ENCODE data around the gene PNKP.

Gene PNKP

DNA sequence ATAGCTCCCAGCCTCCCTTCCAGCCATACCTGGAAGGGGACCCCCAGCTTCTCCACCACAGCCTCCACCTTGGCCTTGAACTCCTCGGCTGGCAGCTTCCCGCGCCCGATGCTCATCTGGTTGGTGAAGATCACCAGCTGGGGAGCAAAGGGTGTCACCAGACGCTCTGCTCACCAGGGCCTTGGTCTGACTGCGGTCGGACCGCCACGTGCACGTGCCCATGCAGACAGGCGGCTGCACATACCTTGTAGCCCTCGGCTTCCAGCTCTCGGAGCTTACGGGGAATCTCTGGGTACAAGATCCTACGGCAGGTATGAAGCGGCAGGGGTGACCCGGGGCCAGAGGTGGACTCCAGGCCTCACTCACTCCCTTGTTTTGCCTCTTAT, 3.4 kb downstream of the PNKP start:
- Histone ChIP-seq H3K36me3 (replicated peaks in 1 of 2; ENCODE audit: control insufficient read depth in 2 of 2, insufficient read depth in 2 of 2, low read length in 2 of 2) (peaks cover 44 to 66% of the 10 kb centered on the region in 2 donors), H3K18ac (ENCODE audit: low read length) (no peak overlapping the region)

DNA sequence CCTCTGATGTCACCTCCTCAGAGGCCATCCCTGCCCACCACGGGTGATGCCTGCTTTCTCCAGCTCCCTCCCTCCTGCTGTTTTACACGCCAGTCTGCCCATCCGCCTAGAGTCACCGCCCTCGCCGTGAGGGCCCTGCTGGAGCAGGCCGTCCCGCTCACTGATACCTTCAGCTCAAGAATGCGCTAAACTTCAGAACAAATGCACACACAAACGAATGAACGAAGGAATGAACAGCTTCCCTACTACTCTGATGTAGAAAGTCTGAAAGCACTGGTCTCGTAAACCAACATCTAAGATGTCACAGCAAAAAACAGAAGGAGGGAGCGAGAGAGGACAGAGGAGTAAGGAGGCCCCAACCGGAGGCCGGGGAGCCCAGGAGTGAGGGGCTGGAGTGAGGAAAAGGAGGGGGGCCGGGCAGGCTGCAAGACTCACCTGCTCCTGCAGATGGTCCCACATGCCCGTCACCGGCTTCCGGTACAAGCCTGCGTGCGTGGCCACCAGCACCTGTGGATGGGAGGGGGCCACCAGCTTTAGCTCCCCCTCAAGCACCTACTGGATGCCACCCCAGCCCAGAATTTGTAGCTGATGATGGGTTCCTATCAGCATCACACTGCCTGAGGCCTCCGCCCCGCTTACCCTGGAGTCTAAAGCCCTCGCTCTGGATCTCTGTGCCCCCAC, 4.0 kb downstream of the PNKP start:
- H3K79me1 ChIP-seq (ENCODE audit: low read depth, low read length): peaks cover 2% of the 10 kb centered on the region
- WGBS, 2 donors (ENCODE audit: extremely low coverage in 2 of 2, insufficient read length in 2 of 2, insufficient replicate concordance in 1 of 2): no CpG with 5 or more reads among the region's 24 CpGs

More for the DNA sequence above, 3.4 kb downstream of the PNKP start:
- peak overlapping the region in 1 of 2 donors; percentile 38 for H3K4me3 ChIP-seq (ENCODE audit: low read length in 2 of 2)
- H3K14ac ChIP-seq (ENCODE audit: low read length): no peak overlapping the region
- H4K91ac ChIP-seq (ENCODE audit: low read depth, low read length, poor library complexity): no peak overlapping the region
- no peak overlapping the region for H2BK15ac ChIP-seq (ENCODE audit: low read length)
- H3K27ac ChIP-seq (replicated peaks; ENCODE audit: low read length): no peak overlapping the region
- peaks cover 2% of the 10 kb centered on the region for H3K79me1 ChIP-seq (ENCODE audit: low read depth, low read length)
- DNase-seq (ENCODE audit: low spot score): no peak
- H4K8ac ChIP-seq (ENCODE audit: low read depth, low read length): no peak overlapping the region
- no peak overlapping the region for H3K23ac ChIP-seq (ENCODE audit: low read depth, low read length, poor library complexity)
- H3K4me2 ChIP-seq (ENCODE audit: insufficient read depth, low read length, poor library complexity, severe bottlenecking): no peak overlapping the region
- no peak overlapping the region for H2AK5ac ChIP-seq (ENCODE audit: low read depth, low read length)
- H3K4ac ChIP-seq (ENCODE audit: low read length): no peak overlapping the region
- H2BK120ac ChIP-seq (ENCODE audit: low read depth, low read length): no peak overlapping the region
- H2BK12ac ChIP-seq (ENCODE audit: low read length): no peak overlapping the region
- no CpG with 5 or more reads among the region's 17 CpGs for WGBS, 2 donors (ENCODE audit: extremely low coverage in 2 of 2, insufficient read length in 2 of 2, insufficient replicate concordance in 1 of 2)
- peaks cover 8 to 12% of the 10 kb centered on the region in 2 donors for H3K4me1 ChIP-seq (ENCODE audit: control insufficient read depth in 2 of 2, insufficient read depth in 1 of 2, low read depth in 1 of 2, low read length in 2 of 2)
- peak overlapping the region; percentile 55 for H2BK5ac ChIP-seq (ENCODE audit: low read length)
- H2AFZ ChIP-seq (ENCODE audit: low read length): no peak overlapping the region
- no peak overlapping the region for H3K9ac ChIP-seq (ENCODE audit: low read depth, low read length, poor library complexity)
- H3K9me3 ChIP-seq (replicated peaks in 1 of 2; ENCODE audit: control insufficient read depth in 2 of 2, insufficient read depth in 1 of 2, low read depth in 1 of 2, low read length in 2 of 2): peaks cover 0 to 2% of the 10 kb centered on the region in 2 donors
- H3K27me3 ChIP-seq (ENCODE audit: control insufficient read depth in 3 of 3, insufficient read depth in 3 of 3, low read depth in 1 of 3, low read length in 3 of 3): no peaks in the 10 kb centered on the region

DNA sequence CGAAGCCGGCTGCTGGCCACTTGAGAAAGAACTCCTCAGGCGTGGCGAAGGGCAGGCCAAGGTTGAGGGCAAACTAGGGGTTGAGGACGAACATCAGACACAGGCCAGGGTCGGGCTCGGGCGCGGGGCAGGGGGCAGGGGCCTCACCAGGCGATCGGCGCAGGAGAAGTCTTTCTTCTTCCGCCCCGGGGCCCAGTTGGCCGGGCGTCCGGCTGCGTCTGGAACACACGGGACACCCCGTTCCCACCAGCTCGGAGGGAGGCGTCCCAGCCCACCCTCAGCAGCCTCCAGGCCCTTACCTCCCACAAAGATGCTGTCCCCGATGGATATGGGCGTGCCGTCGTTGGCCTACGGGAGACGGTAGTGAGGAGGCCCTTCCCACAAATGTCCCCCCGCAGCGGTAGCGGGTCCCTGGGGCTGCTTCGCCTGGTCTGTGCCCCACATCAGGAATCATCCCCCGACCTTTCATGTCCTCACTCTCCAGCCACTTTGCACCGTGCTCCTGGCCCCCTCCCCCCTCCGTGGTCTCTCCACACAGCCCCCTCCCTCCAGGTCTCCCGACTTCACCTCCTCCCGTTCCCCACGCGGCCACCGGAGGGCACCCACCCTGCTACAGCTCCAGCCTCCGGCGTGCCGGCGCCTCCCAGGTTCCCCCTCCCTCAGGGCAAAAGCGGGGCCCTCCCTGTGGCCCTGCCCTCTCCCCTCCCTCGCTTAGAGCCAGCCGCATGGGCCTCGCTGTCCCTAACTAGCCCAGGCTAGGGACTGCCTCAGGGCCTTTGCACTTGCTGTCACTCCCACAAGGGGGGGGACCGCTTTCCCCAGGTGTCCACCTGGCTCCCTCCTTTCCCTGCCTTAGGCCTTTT, 4.8 kb downstream of the PNKP start:
- no peak overlapping the region for H4K91ac ChIP-seq (ENCODE audit: low read depth, low read length, poor library complexity)
- H3K4me3 ChIP-seq (ENCODE audit: low read length in 2 of 2): peak overlapping the region in 1 of 2 donors; percentile 18
- no peak overlapping the region for H3K4ac ChIP-seq (ENCODE audit: low read length)
- no peak overlapping the region for H3K4me2 ChIP-seq (ENCODE audit: insufficient read depth, low read length, poor library complexity, severe bottlenecking)
- WGBS, 2 donors (ENCODE audit: extremely low coverage in 2 of 2, insufficient read length in 2 of 2, insufficient replicate concordance in 1 of 2): no CpG with 5 or more reads among the region's 49 CpGs
- peaks cover 0 to 2% of the 10 kb centered on the region in 2 donors for H3K9me3 ChIP-seq (replicated peaks in 1 of 2; ENCODE audit: control insufficient read depth in 2 of 2, insufficient read depth in 1 of 2, low read depth in 1 of 2, low read length in 2 of 2)
- H2BK5ac ChIP-seq (ENCODE audit: low read length): no peak overlapping the region
- no peak overlapping the region for H3K9ac ChIP-seq (ENCODE audit: low read depth, low read length, poor library complexity)
- H3K14ac ChIP-seq (ENCODE audit: low read length): no peak overlapping the region
- peaks cover 8 to 10% of the 10 kb centered on the region in 2 donors for H3K4me1 ChIP-seq (ENCODE audit: control insufficient read depth in 2 of 2, insufficient read depth in 1 of 2, low read depth in 1 of 2, low read length in 2 of 2)
- no peaks in the 10 kb centered on the region for H3K27me3 ChIP-seq (ENCODE audit: control insufficient read depth in 3 of 3, insufficient read depth in 3 of 3, low read depth in 1 of 3, low read length in 3 of 3)
- H3K79me1 ChIP-seq (ENCODE audit: low read depth, low read length): peaks cover 2% of the 10 kb centered on the region
- no peak overlapping the region for H2AFZ ChIP-seq (ENCODE audit: low read length)
- H2BK12ac ChIP-seq (ENCODE audit: low read length): no peak overlapping the region
- peaks cover 57 to 79% of the 10 kb centered on the region in 2 donors for H3K36me3 ChIP-seq (replicated peaks in 1 of 2; ENCODE audit: control insufficient read depth in 2 of 2, insufficient read depth in 2 of 2, low read length in 2 of 2)
- H4K8ac ChIP-seq (ENCODE audit: low read depth, low read length): no peak overlapping the region
- peak overlapping the region; percentile 50 for H3K23ac ChIP-seq (ENCODE audit: low read depth, low read length, poor library complexity)
- H3K18ac ChIP-seq (ENCODE audit: low read length): no peak overlapping the region
- DNase-seq (ENCODE audit: low spot score): no peak
- H2AK5ac ChIP-seq (ENCODE audit: low read depth, low read length): no peak overlapping the region
- no peak overlapping the region for H2BK15ac ChIP-seq (ENCODE audit: low read length)
- no peak overlapping the region for H3K27ac ChIP-seq (replicated peaks; ENCODE audit: low read length)
- H2BK120ac ChIP-seq (ENCODE audit: low read depth, low read length): no peak overlapping the region

More for the DNA sequence above, 4.0 kb downstream of the PNKP start:
- Histone ChIP-seq H2AK5ac (ENCODE audit: low read depth, low read length) (no peak overlapping the region), H3K18ac (ENCODE audit: low read length) (no peak overlapping the region), H2BK15ac (ENCODE audit: low read length) (no peak overlapping the region), H4K8ac (ENCODE audit: low read depth, low read length) (no peak overlapping the region), H2BK120ac (ENCODE audit: low read depth, low read length) (no peak overlapping the region), H2BK12ac (ENCODE audit: low read length) (no peak overlapping the region), H3K27me3 (ENCODE audit: control insufficient read depth in 3 of 3, insufficient read depth in 3 of 3, low read depth in 1 of 3, low read length in 3 of 3) (no peaks in the 10 kb centered on the region), H3K14ac (ENCODE audit: low read length) (no peak overlapping the region), H4K91ac (ENCODE audit: low read depth, low read length, poor library complexity) (no peak overlapping the region), H3K27ac (replicated peaks; ENCODE audit: low read length) (no peak overlapping the region), H2AFZ (ENCODE audit: low read length) (no peak overlapping the region), H3K23ac (ENCODE audit: low read depth, low read length, poor library complexity) (peak overlapping the region; percentile 18), H2BK5ac (ENCODE audit: low read length) (peak overlapping the region; percentile 55), H3K4me1 (ENCODE audit: control insufficient read depth in 2 of 2, insufficient read depth in 1 of 2, low read depth in 1 of 2, low read length in 2 of 2) (peaks cover 8 to 12% of the 10 kb centered on the region in 2 donors), H3K4me3 (ENCODE audit: low read length in 2 of 2) (peak overlapping the region in 1 of 2 donors; percentile 18), H3K4ac (ENCODE audit: low read length) (no peak overlapping the region), H3K9ac (ENCODE audit: low read depth, low read length, poor library complexity) (no peak overlapping the region), H3K9me3 (replicated peaks in 1 of 2; ENCODE audit: control insufficient read depth in 2 of 2, insufficient read depth in 1 of 2, low read depth in 1 of 2, low read length in 2 of 2) (peaks cover 0 to 2% of the 10 kb centered on the region in 2 donors), H3K4me2 (ENCODE audit: insufficient read depth, low read length, poor library complexity, severe bottlenecking) (no peak overlapping the region), H3K36me3 (replicated peaks in 1 of 2; ENCODE audit: control insufficient read depth in 2 of 2, insufficient read depth in 2 of 2, low read length in 2 of 2) (peaks cover 50 to 72% of the 10 kb centered on the region in 2 donors)
- DNase-seq (ENCODE audit: low spot score): no peak

Measured in neuronal stem cell (in vitro differentiated cells).